Measurements from ENCODE around the gene PLEKHF1. TPM values are rescaled to one million over a fixed set of nuclear protein-coding genes. Genes with fewer than 3 reads are reported as not detected.

Gene PLEKHF1
- total RNA-seq, 1 donor from 2014 or later, result 44.7 TPM

GRCh38 chr19:29712744-29713516 is 47.7 kb downstream of the PLEKHF1 start:
- intact Hi-C loops (cut with micrococcal nuclease), result no loop called here
- no peak for ATAC-seq

GRCh38 chr19:29714371-29714952 is 49.2 kb downstream of the PLEKHF1 start:
- no peak for DNase-seq
- peak; percentile 11 for ATAC-seq
- intact Hi-C loops (cut with micrococcal nuclease), result no loop called here

More at GRCh38 chr19:29712744-29713516, 47.7 kb downstream of the PLEKHF1 start:
- no peak for DNase-seq

- intact Hi-C loops (cut with micrococcal nuclease), result loop anchor here (5.0 kb wide), 1 partner anchor 103 kb away; no protein-coding TSS in a partner anchor
- peak; percentile 84 for DNase-seq
- peak; percentile 85 for ATAC-seq
Observed at GRCh38 chr19:29714953-29715700, 49.9 kb downstream of the PLEKHF1 start, which contains the start of gene C19orf12. TSS of gene C19orf12 (minus strand) at chr19:29715261. CDS start at chr19:29708413, 6,848 bp downstream.

GRCh38 chr19:29715701-29716581 is 50.7 kb downstream of the PLEKHF1 start:
- peak; percentile 24 for ATAC-seq
- DNase-seq, result no peak
- intact Hi-C loops (cut with micrococcal nuclease), result loop anchor here (2.0 to 5.0 kb wide), 2 partner anchors 21 to 104 kb away; no protein-coding TSS in a partner anchor

- DNase-seq (no peak), ATAC-seq (no peak)
- intact Hi-C loops (cut with micrococcal nuclease), result loop anchor here (2.0 to 5.0 kb wide), 2 partner anchors 22 to 105 kb away; no protein-coding TSS in a partner anchor
Observed at GRCh38 chr19:29717051-29717450, 51.8 kb downstream of the PLEKHF1 start.

GRCh38 chr19:29724102-29724641 is 58.9 kb downstream of the PLEKHF1 start:
- ATAC-seq (peak; percentile 61), DNase-seq (no peak)
- intact Hi-C loops (cut with micrococcal nuclease), result no loop called here

- DNase-seq (no peak), ATAC-seq (no peak)
- intact Hi-C loops (cut with micrococcal nuclease), result no loop called here
Observed at GRCh38 chr19:29724746-29725145, 59.5 kb downstream of the PLEKHF1 start.

Other genes starting within 250 kb of the PLEKHF1 start
- gene VSTM2B, start 139.5 kb upstream of the PLEKHF1 start, total RNA-seq, result not detected
- 46.9 TPM for gene POP4, start 59.2 kb upstream of the PLEKHF1 start, total RNA-seq
- gene C19orf12, start 49.8 kb downstream of the PLEKHF1 start, total RNA-seq, result 57.0 TPM
- 3.3 TPM for gene CCNE1, start 146.5 kb downstream of the PLEKHF1 start, total RNA-seq

Measured in left ventricle myocardium superior (tissue), 1 donor.